GM12874 (cell line): Measurements from ENCODE around the gene SLC25A19.
A peak's percentile ranks its signal among the peaks of the same experiment; 100 is the strongest.

ENCODE experiments used
- CTCF ChIP-seq: IDR thresholded peaks from 2 replicates; pipeline ENCODE4 v1.5.1; 2011; ENCODE audit warnings: low read depth, mild to moderate bottlenecking, control low read depth, low read length, moderate library complexity; ENCODE audit not compliant: insufficient read depth

The SLC25A19 gene

DNA sequence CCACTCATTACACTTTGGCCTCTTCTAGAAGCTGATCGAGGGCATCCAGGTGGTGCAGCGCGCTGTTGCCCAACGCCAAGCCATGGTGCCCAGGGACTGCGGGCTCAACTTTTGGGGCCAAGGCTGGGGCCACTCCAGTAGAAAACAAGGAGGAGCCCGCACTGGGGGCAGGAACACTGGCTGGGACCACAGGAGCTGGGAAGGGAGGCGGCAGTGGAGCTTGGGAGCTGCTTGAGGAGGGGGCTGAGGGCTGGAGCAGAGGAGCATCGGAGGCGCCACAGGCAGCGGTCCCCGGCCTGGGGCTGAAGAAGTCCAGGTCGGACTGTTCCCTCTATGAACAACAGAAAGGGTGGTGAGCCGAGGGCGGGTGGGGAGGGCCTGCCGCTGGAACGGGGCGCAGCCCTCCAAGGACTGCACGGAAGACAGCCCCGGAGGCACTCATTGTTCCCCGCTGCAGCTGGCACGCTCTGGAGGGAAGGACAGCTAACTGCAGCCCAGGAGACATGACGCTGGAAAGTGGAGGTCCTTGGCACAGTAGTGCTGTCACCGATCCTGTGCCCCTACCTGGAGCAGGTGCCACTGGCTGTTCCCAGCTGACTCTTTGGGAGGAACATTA is 49.3 kb downstream of the SLC25A19 start:
- TF ChIP-seq CTCF: no peak

- TF ChIP-seq CTCF: no peak
These were observed 50.0 kb downstream of the SLC25A19 start for GRCh38 chr17:75239214-75239613.

- peak; percentile 87 for TF ChIP-seq CTCF
These were observed 50.5 kb downstream of the SLC25A19 start for GRCh38 chr17:75238684-75239191.

DNA sequence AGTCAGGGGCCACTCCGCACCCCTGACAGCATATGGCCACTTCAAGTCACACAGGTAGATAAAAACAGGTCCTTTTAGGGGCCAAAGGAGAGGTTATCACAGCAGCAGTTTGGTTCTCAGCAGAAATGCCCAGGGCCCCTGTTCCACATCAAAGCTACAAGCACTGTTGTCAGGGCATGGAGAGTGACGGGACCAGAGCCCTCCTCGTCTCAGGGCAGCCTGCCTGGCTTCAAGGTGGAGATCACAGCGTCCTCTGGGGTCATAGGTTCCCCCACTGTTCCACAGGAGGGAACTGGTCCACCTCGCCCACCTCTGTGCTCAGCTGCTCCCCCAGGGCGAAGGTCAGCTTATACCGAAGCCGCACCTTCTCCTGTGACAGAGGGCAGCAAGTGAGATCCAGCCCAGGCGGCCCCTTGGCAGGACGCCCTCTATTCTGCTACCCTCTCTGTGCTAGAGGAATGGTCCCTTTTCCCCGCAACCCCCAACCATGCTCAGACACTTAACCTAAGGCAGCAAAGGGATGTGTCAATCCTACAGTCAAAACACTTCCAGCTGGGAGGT is 51.1 kb downstream of the SLC25A19 start:
- TF ChIP-seq CTCF: no peak

- TF ChIP-seq CTCF: no peak
These were observed 51.9 kb downstream of the SLC25A19 start for GRCh38 chr17:75237100-75238014.

DNA sequence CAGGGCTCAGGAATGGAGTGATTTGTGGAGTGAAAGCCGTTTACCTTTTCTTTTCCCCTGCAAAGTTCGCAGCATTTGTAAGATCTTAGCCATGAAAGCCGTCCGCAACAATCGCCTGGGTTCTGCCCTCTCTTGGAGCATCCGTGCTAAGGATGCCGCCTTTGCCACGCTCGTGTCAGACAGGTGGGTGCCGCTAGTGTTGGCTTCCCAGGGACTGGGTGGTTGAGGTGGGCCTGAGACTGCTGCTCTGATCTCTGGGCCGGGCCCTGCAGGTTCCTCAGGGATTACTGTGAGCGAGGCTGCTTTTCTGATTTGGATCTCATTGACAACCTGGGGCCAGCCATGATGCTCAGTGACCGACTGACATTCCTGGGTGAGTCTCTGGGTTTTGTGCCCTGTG is 56.4 kb downstream of the SLC25A19 start:
- TF ChIP-seq CTCF: no peak
